ENCODE data around the gene NDUFAF5.

NDUFAF5 gene

GRCh38 chr20:13819885-13820645, 35.2 kb downstream of the NDUFAF5 start:
- peak; percentile 32 for DNase-seq (ENCODE audit: extremely low read depth, low read depth)
- H3K4me3 ChIP-seq (replicated peaks; ENCODE audit: low read depth, low read length): no peak overlapping the region
- TF ChIP-seq CTCF (IDR thresholded peaks at IDR 0.05; ENCODE audit: low read depth, low read length, missing control alignments): peak; percentile 30

- no peak for DNase-seq (ENCODE audit: extremely low read depth, low read depth)
- H3K4me3 ChIP-seq (replicated peaks; ENCODE audit: low read depth, low read length): no peak overlapping the region
- TF ChIP-seq CTCF (IDR thresholded peaks at IDR 0.05; ENCODE audit: low read depth, low read length, missing control alignments): no peak
Measured at GRCh38 chr20:13821876-13822275, 37.0 kb downstream of the NDUFAF5 start.

- no peak for TF ChIP-seq CTCF (IDR thresholded peaks at IDR 0.05; ENCODE audit: low read depth, low read length, missing control alignments)
- no peak for DNase-seq (ENCODE audit: extremely low read depth, low read depth)
- H3K4me3 ChIP-seq (replicated peaks; ENCODE audit: low read depth, low read length): no peak overlapping the region
Measured at GRCh38 chr20:13822459-13822858, 37.6 kb downstream of the NDUFAF5 start.

GRCh38 chr20:13824459-13824858, 39.6 kb downstream of the NDUFAF5 start:
- no peak for TF ChIP-seq CTCF (IDR thresholded peaks at IDR 0.05; ENCODE audit: low read depth, low read length, missing control alignments)
- DNase-seq (ENCODE audit: extremely low read depth, low read depth): no peak
- H3K4me3 ChIP-seq (replicated peaks; ENCODE audit: low read depth, low read length): no peak overlapping the region

- H3K4me3 ChIP-seq (replicated peaks; ENCODE audit: low read depth, low read length): no peak overlapping the region
- DNase-seq (ENCODE audit: extremely low read depth, low read depth): no peak
- TF ChIP-seq CTCF (IDR thresholded peaks at IDR 0.05; ENCODE audit: low read depth, low read length, missing control alignments): no peak
Measured at GRCh38 chr20:13825465-13825864, 40.6 kb downstream of the NDUFAF5 start.

- no peak overlapping the region for H3K4me3 ChIP-seq (replicated peaks; ENCODE audit: low read depth, low read length)
- DNase-seq (ENCODE audit: extremely low read depth, low read depth): no peak
- TF ChIP-seq CTCF (IDR thresholded peaks at IDR 0.05; ENCODE audit: low read depth, low read length, missing control alignments): no peak
Measured at GRCh38 chr20:13831476-13831875, 46.6 kb downstream of the NDUFAF5 start.

- DNase-seq (ENCODE audit: extremely low read depth, low read depth): no peak
- no peak for TF ChIP-seq CTCF (IDR thresholded peaks at IDR 0.05; ENCODE audit: low read depth, low read length, missing control alignments)
- no peak overlapping the region for H3K4me3 ChIP-seq (replicated peaks; ENCODE audit: low read depth, low read length)
Measured at GRCh38 chr20:13838664-13839063, 53.8 kb downstream of the NDUFAF5 start.
